Aorta (tissue), 5 donors: ENCODE measurements around the gene PGAM4. TPM values are rescaled to one million over a fixed set of nuclear protein-coding genes. Genes with fewer than 3 reads are reported as not detected.
"Not testable (repeated sequence)": the region's sequence is repeated elsewhere in the genome, so short reads cannot be mapped to it uniquely, and the experiment has no call there.

Experiments
- ATAC-seq: fragments of 200-7000 bp; cut with Tn5 transposase; one replicate; pipeline ENCODE4 v1.9.1; 2022; ENCODE audit warnings: moderate library complexity; ENCODE audit not compliant: low FRiP score
- DNase-seq, 2 donors: peaks; one replicate each; pipeline ENCODE4 v3.0.0-alpha.2; 2020
- H3K27ac ChIP-seq, 2 donors: one replicate each; pipeline ENCODE4 v1.5.1; 2013; ENCODE audit warnings: low read length in 2 of 2, mild to moderate bottlenecking in 2 of 2, moderate library complexity in 2 of 2, control low read depth in 1 of 2, inconsistent platforms in 1 of 2, low read depth in 1 of 2
- H3K27me3 ChIP-seq, 2 donors: one replicate each; pipeline ENCODE4 v1.6.1; 2013; ENCODE audit warnings: control low read depth in 1 of 2, low read length in 1 of 2, mild to moderate bottlenecking in 1 of 2, moderate library complexity in 1 of 2; ENCODE audit not compliant: insufficient read depth in 2 of 2, control insufficient read depth in 1 of 2
- H3K36me3 ChIP-seq, 2 donors: one replicate each; pipeline ENCODE4 v1.6.1; 2013; ENCODE audit warnings: control low read depth in 1 of 2, low read length in 1 of 2, mild to moderate bottlenecking in 1 of 2; ENCODE audit not compliant: insufficient read depth in 2 of 2, control insufficient read depth in 1 of 2
- H3K4me1 ChIP-seq, 2 donors: one replicate each; pipeline ENCODE4 v1.6.1; 2013; ENCODE audit warnings: low read length in 2 of 2, control low read depth in 1 of 2, mild to moderate bottlenecking in 1 of 2, moderate library complexity in 1 of 2; ENCODE audit not compliant: insufficient read depth in 2 of 2, control insufficient read depth in 1 of 2
- H3K4me3 ChIP-seq, 2 donors: one replicate each; pipeline ENCODE4 v1.5.1; 2013; ENCODE audit warnings: low read length in 2 of 2, control low read depth in 1 of 2, mild to moderate bottlenecking in 1 of 2
- H3K9me3 ChIP-seq: one replicate; pipeline ENCODE4 v1.6.1; 2013; ENCODE audit warnings: mild to moderate bottlenecking, low read length; ENCODE audit not compliant: control insufficient read depth
- WGBS, 2 donors: extraction: QIAGEN DNeasy Blood & Tissue Kit; methylation state at CpG; one replicate each; pipeline ENCODE4 v1.1.7; 2013; 5-methylcytosine and 5-hydroxymethylcytosine counted together
- intact Hi-C, 2 donors: fragments of 100-400 bp; cut with DNase I; formaldehyde crosslinking; loops; one replicate each; pipeline versions ENCODE4 v1.14.2 to v1.15.0; 2022
- polyA plus RNA-seq, 2 donors: library from polyadenylated mRNA; stranded (reverse); fragments of 200-250 nt; gene quantifications; one replicate each; pipeline ENCODE4 v1.2.3, GENCODE V29; 2013
- total RNA-seq, 2 donors: library from RNA; stranded (reverse); fragmentation: NEBNext Ultra II Directional; extraction: Animal tissue kit (Norgen Biotek cat#: 25700); gene quantifications; one replicate each; pipeline ENCODE4 v1.2.1, GENCODE V29; 2021
- donor health status: healthy with polysubstance abuse.
- donor health status: Bipolar disorder and iron deficiency.
- donor health status: DM: no; HTN: no; CAD: no.
- donor health status: DM: no; HTN: no; CAD: no.
- donor health status: DM: yes; HTN: yes; CAD: no.

PGAM4 gene
- total and polyA plus RNA-seq, 4 donors = not detected

DNA sequence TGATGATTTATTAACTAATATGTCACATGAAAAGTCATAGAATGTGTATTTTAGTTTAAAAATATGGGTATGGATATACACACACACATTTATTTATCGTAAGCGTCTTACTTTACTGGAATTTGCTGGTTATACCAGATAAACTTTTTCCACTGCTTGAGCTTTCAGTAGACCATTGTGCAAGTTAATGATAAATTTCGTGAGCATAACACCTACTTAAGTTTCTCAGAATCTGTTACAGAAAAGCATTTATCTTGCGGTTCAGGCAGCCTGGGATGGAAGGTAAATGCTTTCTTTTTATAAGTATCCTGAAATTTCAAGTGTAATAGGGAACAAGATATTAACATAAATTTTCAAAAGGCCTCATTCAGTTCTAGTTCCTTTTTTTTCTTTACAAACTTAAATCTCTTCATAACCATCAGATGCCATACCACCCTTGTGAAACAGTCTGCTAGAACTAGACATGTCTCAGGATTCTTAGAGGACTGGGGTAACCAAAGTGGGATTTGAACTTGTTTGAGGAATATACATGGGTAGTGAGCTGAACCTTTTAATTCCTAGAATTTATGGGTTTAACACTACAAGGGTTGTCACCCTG lies 31.3 kb downstream of the PGAM4 start:
- H3K27ac ChIP-seq = no peak overlapping the region

DNA sequence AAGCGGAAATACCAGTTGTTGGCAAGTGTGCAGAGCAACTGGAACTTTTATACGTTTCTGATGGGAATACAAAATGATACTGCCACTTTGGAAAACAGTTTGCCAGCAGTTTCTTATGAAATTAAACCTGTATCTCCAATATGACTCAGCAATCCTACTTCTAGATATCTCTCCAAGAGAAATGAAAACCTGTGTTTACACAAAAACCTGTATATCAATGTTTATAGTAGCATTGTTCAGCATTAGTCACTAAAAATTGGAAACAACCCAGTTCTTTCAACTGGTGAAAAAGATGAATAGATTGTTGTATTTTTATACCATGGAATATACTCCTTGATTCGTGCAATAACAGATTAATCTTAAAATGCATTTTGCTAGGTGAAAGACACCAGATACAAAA lies 32.1 kb downstream of the PGAM4 start:
- Histone ChIP-seq H3K27ac (no peak overlapping the region), H3K27me3 (no peaks in the 10 kb centered on the region), H3K9me3 (no peaks in the 10 kb centered on the region), H3K4me1 (peaks cover 0 to 2% of the 10 kb centered on the region in 2 donors), H3K4me3 (no peak overlapping the region), H3K36me3 (no peaks in the 10 kb centered on the region)
- DNase-seq (no peak), ATAC-seq (no peak)
- WGBS, 2 donors = 15 to 16% methylated on average over 3 of the region's 3 CpGs
- intact Hi-C loops = no loop called here

More for the DNA sequence above, 31.3 kb downstream of the PGAM4 start:
- peaks cover 0 to 2% of the 10 kb centered on the region in 2 donors for H3K4me1 ChIP-seq
- WGBS, 2 donors = 82 to 96% methylated on average over 4 of the region's 4 CpGs
- intact Hi-C loops = no loop called here
- no peak for ATAC-seq
- no peaks in the 10 kb centered on the region for H3K9me3 ChIP-seq
- H3K27me3 ChIP-seq = no peaks in the 10 kb centered on the region
- no peak overlapping the region for H3K4me3 ChIP-seq
- no peaks in the 10 kb centered on the region for H3K36me3 ChIP-seq
- no peak for DNase-seq

DNA sequence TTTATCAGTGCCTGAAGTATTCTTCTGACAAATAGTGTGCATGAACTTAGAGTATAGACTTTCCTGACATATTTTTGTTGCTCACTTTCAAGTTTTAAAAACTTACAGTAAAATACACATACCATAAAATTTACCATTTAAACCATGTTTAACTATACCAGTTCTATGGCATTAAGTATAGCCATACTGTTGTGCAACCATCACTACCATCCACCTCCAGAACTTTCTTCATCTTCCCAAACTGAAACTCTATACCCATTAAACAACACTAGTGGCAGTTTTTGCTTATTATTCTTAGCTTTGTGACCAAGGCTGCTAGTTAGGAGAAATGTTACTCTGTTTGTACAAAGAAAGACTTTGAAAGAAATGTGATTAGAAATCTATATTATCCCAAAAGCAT lies 33.1 kb downstream of the PGAM4 start:
- Histone ChIP-seq H3K27ac (no peak overlapping the region), H3K4me1 (peaks cover 0 to 2% of the 10 kb centered on the region in 2 donors), H3K4me3 (no peak overlapping the region), H3K36me3 (no peaks in the 10 kb centered on the region), H3K9me3 (no peaks in the 10 kb centered on the region), H3K27me3 (no peaks in the 10 kb centered on the region)
- DNase-seq = no peak
- no peak for ATAC-seq
- intact Hi-C loops = no loop called here

DNA sequence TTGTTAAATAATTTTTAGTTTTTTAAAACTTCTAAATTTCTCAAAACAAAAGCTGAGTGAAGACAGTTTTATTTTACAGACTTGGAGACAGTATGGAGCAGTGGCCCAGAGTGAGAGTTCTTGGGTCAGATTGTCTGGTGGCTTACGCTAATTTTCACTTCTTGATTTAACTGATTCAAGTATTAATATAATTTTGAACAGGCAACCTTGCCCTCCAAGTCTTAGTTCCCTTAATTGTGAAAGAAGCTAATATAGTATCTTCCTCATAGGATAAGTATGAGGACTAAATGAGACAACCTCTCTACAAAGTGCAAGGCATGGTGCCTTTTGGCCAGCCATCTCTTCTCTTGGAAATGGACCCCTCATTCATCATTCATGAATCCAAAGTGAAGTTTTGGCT lies 33.6 kb downstream of the PGAM4 start:
- intact Hi-C loops = no loop called here
- no peaks in the 10 kb centered on the region for H3K27me3 ChIP-seq
- 53 to 76% methylated on average over 1 of the region's 1 CpG for WGBS, 2 donors
- no peak overlapping the region for H3K27ac ChIP-seq
- DNase-seq (no peak), ATAC-seq (no peak)
- no peak overlapping the region for H3K4me3 ChIP-seq
- no peaks in the 10 kb centered on the region for H3K9me3 ChIP-seq
- H3K36me3 ChIP-seq = no peaks in the 10 kb centered on the region
- H3K4me1 ChIP-seq = peaks cover 0 to 2% of the 10 kb centered on the region in 2 donors

DNA sequence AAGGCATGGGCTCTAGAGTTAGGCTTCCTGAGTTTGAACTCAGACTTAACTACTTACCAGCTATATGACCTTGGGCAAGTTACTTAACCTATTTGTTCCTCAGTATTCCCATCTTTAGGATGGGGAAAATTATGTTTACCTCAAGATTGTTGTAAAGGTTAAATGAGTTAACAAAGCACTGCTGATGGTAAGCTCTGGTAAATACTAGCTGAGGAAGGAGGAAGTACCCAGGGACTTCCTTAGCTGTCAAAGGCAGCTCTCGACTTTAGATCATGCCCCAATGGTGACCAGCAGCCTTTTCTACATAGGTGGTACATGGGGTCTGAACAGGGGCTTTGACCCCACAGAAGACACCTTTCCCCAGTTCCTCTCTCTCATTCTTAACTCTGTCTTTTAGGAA lies 38.9 kb downstream of the PGAM4 start:
- intact Hi-C loops = no loop called here
- no peaks in the 10 kb centered on the region for H3K27me3 ChIP-seq
- no peaks in the 10 kb centered on the region for H3K36me3 ChIP-seq
- no peak for DNase-seq
- no peak overlapping the region for H3K27ac ChIP-seq
- no peak overlapping the region for H3K4me3 ChIP-seq
- WGBS, 2 donors = 76 to 86% methylated on average over 1 of the region's 1 CpG
- H3K9me3 ChIP-seq = no peaks in the 10 kb centered on the region
- no peaks in the 10 kb centered on the region for H3K4me1 ChIP-seq
- no peak for ATAC-seq

DNA sequence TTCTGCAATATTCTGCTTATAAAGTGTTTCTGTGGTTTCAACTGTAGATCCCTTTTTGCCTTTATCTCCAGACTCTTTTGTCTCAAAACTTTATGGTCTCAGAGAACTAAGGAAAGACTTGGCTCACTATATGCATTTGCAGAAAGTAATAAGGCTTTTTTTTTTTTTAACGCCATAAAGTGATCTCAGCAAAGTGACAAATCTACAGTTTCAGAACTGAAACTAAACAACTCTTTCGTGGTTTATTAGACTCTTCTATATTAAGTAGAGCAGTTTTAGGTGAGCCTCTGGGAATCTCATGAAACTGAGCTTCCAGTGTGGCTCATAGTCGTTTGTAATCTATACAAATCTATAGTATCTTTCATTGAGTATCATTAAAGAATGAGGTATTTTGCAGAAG lies 43.7 kb downstream of the PGAM4 start:
- DNase-seq = no peak
- no peaks in the 10 kb centered on the region for H3K27me3 ChIP-seq
- no peaks in the 10 kb centered on the region for H3K36me3 ChIP-seq
- no peaks in the 10 kb centered on the region for H3K4me1 ChIP-seq
- no peak overlapping the region for H3K4me3 ChIP-seq
- H3K9me3 ChIP-seq = no peaks in the 10 kb centered on the region
- 16 to 19% methylated on average over 3 of the region's 3 CpGs for WGBS, 2 donors
- no peak for ATAC-seq
- H3K27ac ChIP-seq = no peak overlapping the region
- intact Hi-C loops = no loop called here

DNA sequence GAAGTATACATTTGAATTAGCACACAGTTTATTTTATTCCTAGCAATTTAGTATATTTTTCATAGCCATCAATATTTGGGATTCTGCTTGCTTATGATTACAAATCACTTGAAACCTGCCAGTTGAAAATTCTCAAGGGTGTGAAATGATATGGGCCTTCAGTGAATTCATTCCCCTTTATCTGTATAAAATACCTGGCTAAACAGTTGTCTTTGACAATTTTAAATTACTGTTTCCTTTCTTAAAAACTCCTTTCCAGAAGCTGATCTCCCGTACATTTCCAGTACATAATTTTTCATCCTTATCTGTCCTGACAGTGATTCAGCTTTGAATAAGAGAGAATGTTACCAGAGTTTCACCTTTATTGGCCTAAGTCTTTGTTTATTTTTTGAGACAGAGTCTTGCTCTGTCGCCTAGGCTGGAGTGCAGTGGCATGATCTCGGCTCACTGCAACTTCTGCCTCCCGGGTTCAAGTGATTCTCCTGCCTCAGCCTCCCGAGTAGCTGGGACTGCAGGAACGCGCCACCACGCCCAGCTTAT lies 45.0 kb downstream of the PGAM4 start:
- no peaks in the 10 kb centered on the region for H3K36me3 ChIP-seq
- H3K4me1 ChIP-seq = no peaks in the 10 kb centered on the region
- DNase-seq = no peak
- no peaks in the 10 kb centered on the region for H3K9me3 ChIP-seq
- ATAC-seq = no peak
- no peak overlapping the region for H3K27ac ChIP-seq
- WGBS, 2 donors = 87 to 89% methylated on average over 8 of the region's 8 CpGs
- no peaks in the 10 kb centered on the region for H3K27me3 ChIP-seq
- no peak overlapping the region for H3K4me3 ChIP-seq
- intact Hi-C loops = no loop called here

DNA sequence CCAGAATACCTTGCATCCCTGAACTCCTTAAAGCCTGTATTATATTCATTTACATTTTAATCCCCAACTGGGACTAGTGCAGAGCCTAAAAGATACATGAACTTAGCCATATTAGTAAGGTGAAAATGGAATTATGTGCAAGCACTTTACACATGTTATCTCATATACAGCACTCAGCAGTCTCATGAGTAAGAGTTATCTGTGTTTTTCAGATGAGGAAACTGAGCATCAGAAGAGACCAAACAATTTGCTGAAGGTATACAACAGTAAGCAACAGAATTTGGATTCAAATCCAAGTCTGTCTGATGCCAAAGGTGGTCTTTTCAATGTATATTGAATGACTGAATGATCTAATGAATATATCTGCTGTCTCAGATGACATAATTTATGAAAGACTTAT lies 46.7 kb downstream of the PGAM4 start:
- Histone ChIP-seq H3K4me3 (no peak overlapping the region), H3K36me3 (no peaks in the 10 kb centered on the region), H3K27me3 (no peaks in the 10 kb centered on the region), H3K27ac (no peak overlapping the region), H3K4me1 (no peaks in the 10 kb centered on the region), H3K9me3 (no peaks in the 10 kb centered on the region)
- ATAC-seq = no peak
- intact Hi-C loops = no loop called here
- no peak for DNase-seq

DNA sequence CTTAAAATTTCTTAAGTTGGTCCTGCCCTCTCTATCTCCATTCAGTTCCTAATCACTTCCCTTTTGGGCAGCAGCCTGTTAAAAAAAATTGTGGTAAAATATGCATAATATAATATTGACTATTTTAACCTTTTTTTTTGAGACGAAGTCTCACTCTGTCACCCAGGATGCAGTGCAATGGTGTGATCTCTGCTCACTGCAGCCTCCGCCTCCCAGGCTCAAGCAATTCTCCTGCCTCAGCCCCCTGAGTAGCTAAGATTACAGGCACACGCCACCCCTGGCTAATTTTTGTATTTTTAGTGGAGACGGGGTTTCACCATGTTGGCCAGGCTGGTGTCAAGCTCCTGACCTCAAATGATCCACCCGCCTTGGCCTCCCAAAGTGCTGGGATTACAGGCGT lies 50.1 kb downstream of the PGAM4 start:
- not testable (repeated sequence) for H3K4me1 ChIP-seq, H3K27ac ChIP-seq, H3K9me3 ChIP-seq, DNase-seq, ATAC-seq, H3K36me3 ChIP-seq, H3K4me3 ChIP-seq, H3K27me3 ChIP-seq
- intact Hi-C loops = loop anchor here in 1 of 2 donors (10.0 kb wide), 1 partner anchor 185 kb away; the partner anchor contains the start of gene PGK1
- WGBS, 2 donors = 68 to 69% methylated on average over 6 of the region's 6 CpGs
